Measurements from ENCODE around the gene ERBIN.

ERBIN gene

GRCh38 chr5:66001952-66002351 is 75.6 kb downstream of the ERBIN start:
- CTCF ChIA-PET = interaction anchor here (1.7 kb wide), 1 partner anchor 50 kb away, joined by 3 read pairs; no protein-coding TSS in a partner anchor
- no peak for DNase-seq (ENCODE audit: extremely low spot score)
- TF ChIP-seq CTCF (IDR thresholded peaks at IDR 0.05; ENCODE audit: control extremely low read depth, extremely low read depth, low read depth, missing control alignments) = no peak
- POLR2A ChIA-PET = no interaction called here

GRCh38 chr5:66002415-66002814 is 76.0 kb downstream of the ERBIN start:
- ChIA-PET CTCF (interaction anchor here (1.7 kb wide), 1 partner anchor 51 kb away, joined by 3 read pairs; no protein-coding TSS in a partner anchor), POLR2A (no interaction called here)
- no peak for DNase-seq (ENCODE audit: extremely low spot score)
- no peak for TF ChIP-seq CTCF (IDR thresholded peaks at IDR 0.05; ENCODE audit: control extremely low read depth, extremely low read depth, low read depth, missing control alignments)

GRCh38 chr5:66004216-66004615 is 77.8 kb downstream of the ERBIN start:
- DNase-seq (ENCODE audit: extremely low spot score) = no peak
- ChIA-PET CTCF (interaction anchor here (2.1 kb wide), 1 partner anchor 15 kb away, joined by 4 read pairs; no protein-coding TSS in a partner anchor), POLR2A (no interaction called here)
- TF ChIP-seq CTCF (IDR thresholded peaks at IDR 0.05; ENCODE audit: control extremely low read depth, extremely low read depth, low read depth, missing control alignments) = no peak

- ChIA-PET CTCF (no interaction called here), POLR2A (no interaction called here)
- DNase-seq (ENCODE audit: extremely low spot score) = no peak
- TF ChIP-seq CTCF (IDR thresholded peaks at IDR 0.05; ENCODE audit: control extremely low read depth, extremely low read depth, low read depth, missing control alignments) = no peak
Observed at GRCh38 chr5:66009277-66009676, 82.9 kb downstream of the ERBIN start.

GRCh38 chr5:66010476-66010875 is 84.1 kb downstream of the ERBIN start:
- no peak for DNase-seq (ENCODE audit: extremely low spot score)
- TF ChIP-seq CTCF (IDR thresholded peaks at IDR 0.05; ENCODE audit: control extremely low read depth, extremely low read depth, low read depth, missing control alignments) = no peak
- CTCF ChIA-PET = no interaction called here
- POLR2A ChIA-PET = no interaction called here

- ChIA-PET POLR2A (no interaction called here), CTCF (no interaction called here)
- no peak for TF ChIP-seq CTCF (IDR thresholded peaks at IDR 0.05; ENCODE audit: control extremely low read depth, extremely low read depth, low read depth, missing control alignments)
- no peak for DNase-seq (ENCODE audit: extremely low spot score)
Observed at GRCh38 chr5:66012271-66012670, 85.9 kb downstream of the ERBIN start.

- CTCF ChIA-PET = no interaction called here
- POLR2A ChIA-PET = no interaction called here
- no peak for DNase-seq (ENCODE audit: extremely low spot score)
- no peak for TF ChIP-seq CTCF (IDR thresholded peaks at IDR 0.05; ENCODE audit: control extremely low read depth, extremely low read depth, low read depth, missing control alignments)
Observed at GRCh38 chr5:66013397-66013796, 87.0 kb downstream of the ERBIN start.

Measured in GM10248 (cell line).